HG03064 (cell line): ENCODE results near the gene PROC.
A peak's percentile ranks its signal among the peaks of the same experiment; 100 is the strongest.
"Not testable (repeated sequence)": the region's sequence is repeated elsewhere in the genome, so short reads cannot be mapped to it uniquely, and the experiment has no call there.

Source experiments
- ATAC-seq: cut with Tn5 transposase; IDR thresholded peaks from one replicate; pipeline ENCODE4 v1.9.1; 2021; ENCODE audit warnings: low read depth; ENCODE audit not compliant: unreplicated experiment

The PROC gene

DNA sequence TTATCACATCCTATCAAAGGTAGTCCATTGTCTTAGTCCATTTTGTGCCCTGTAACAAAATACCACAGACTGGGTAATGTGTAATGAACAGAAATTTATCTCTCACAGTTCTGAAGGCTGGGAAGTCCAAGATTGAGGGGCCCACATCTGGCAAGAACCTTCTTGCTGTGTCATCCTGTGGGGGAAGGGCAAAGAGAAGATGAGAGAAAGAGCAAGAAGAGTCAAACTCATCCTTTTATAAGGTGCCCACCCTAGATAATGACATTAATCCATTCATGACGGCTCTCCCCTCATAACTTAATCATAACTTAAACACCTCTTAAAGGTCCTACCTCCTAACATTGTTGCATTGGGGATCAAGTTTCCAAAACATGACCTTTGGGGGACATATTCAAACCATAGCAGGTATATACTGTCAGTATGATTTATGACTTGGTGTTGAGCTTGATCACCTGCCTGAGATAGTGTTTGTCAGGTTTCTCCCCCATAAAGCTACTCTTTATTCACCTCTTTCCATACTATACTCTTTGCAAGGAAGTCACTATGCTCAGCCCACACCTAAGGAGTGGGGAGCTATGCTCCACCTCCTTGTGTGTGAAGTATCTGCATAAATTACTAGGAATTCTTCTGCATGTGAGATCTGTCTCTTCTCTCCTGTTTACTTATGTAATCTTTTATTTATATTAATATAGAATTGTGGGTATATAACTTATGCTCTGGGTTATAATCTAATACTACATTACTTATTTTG lies 25.2 kb upstream of the PROC start:
- ATAC-seq, result no peak

DNA sequence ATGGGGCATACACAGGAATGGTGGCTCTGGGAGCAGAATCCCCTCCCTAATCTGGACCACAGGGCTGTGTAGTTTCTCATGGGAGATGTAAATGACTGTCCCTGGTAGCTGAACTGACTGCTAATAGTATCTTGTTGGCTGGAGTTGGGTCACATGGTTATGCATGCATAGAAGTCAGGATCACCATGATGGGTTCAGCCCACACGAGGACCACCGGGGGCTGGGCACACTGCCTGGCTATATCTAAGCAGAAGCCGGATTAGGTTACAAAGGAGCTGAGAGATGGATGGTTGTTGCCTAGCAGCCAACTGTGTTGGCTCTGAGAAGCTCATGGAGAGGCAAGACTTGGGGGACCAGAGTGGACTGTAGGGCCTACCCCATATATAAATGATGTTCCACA lies 23.7 kb upstream of the PROC start:
- no peak for ATAC-seq

DNA sequence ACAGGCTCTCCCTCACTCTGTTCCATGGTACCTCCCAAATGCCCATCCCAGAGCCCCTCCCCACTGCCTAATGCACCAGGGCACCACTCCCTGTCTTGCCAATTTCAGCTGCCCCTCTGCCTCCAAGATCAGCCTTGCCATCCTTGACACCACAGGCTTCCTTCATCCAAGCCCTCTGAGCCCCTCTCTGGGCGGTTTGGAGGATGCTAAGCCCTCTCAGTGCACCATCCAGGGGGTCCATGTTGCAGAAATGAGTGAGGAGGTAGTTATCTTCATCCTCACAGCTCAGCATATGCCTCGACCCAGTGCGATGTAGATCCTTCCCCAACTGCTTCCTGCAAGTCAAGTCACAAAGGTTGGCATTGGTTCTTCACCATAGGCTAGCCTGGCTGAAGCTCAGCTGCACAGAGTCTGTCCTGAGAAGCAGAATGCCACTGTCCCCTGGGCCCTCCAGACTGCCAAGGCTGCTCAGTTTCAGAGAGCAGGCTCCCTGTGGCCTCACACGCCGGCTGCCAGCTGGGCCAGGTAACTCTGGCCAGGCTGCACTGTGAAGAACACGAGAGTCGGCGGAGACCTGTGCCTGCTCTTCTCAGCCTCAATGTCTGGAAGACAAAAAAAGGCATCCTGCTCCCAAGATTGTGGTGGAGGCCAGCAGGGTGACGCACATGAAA lies 20.5 kb upstream of the PROC start:
- ATAC-seq, result peak; percentile 26

DNA sequence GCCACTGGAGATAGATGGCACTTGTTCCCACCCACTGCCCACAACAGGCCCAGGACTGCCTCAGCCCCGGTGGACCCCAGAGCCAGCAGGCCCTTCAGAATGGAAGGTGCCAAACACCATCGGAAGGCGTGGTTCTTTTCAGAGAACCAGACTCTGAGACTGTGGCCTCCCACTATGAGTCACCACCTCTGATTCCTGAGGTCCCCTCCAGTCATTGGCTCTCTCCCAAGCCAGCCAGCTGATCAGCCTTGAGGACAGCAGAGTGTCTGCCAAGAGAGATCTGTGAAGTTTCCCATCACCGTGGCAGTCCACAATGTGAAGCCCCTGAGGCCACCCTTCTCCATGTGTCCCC lies 20.0 kb upstream of the PROC start:
- peak; percentile 92 for ATAC-seq

DNA sequence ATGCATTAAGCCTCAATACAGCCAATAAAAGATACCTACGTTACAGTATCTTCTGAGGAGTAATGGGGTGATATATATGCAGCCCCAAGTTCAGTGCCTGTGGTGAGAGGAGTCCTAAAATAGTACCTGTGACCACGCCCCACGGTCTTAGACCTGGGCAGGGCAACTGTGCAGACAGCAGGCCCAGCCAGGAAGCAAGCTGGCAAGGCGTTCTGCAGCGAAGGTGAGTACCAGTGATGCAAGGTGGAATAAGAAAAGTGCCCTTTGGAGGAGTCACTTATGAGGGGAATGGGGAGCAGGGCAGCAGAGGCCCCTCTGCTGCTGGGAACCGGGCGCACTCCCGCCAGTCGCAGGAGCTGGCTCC lies 17.7 kb upstream of the PROC start:
- ATAC-seq, result no peak

DNA sequence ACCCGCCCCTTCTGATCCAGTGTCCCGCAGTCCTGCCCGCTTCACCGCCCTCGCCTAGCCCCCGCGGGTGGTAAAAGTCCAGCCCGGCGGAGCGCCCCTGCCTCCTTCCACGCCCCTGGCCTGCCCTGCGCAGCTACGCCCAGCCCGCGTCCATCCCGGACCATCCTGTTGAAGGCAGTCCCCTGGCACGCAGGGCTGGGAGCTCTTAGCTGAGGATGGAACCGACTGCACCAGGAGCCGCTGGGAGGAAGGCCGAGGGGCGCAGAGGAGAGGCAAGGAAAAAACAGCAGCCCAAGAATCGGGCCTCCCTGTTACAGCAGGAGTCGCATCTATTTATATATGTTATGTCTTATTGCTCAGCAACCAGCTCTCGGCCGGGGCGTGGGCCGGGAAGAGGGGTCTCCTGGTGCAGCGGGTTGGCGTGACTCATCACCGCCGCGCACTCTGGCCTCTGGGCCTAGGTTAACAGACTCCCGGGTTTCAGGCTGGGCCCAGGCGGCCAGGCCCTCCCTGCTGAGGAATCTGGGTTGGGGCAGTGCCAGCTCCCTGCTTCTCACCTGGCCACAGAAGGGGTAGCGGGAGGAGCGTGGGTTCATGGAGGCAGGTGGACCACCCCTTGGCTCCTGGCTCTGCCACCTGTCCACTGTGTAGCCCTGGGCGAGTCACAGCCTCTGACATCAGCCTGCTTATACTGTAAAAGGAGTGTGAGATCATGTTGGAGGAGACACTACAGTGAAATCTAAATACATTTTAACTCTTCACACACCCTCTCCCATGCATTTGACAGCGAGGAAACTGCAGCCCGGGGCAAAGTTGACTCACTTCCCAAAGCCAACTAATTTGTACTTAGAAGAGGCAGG lies 17.1 kb upstream of the PROC start:
- no peak for ATAC-seq

DNA sequence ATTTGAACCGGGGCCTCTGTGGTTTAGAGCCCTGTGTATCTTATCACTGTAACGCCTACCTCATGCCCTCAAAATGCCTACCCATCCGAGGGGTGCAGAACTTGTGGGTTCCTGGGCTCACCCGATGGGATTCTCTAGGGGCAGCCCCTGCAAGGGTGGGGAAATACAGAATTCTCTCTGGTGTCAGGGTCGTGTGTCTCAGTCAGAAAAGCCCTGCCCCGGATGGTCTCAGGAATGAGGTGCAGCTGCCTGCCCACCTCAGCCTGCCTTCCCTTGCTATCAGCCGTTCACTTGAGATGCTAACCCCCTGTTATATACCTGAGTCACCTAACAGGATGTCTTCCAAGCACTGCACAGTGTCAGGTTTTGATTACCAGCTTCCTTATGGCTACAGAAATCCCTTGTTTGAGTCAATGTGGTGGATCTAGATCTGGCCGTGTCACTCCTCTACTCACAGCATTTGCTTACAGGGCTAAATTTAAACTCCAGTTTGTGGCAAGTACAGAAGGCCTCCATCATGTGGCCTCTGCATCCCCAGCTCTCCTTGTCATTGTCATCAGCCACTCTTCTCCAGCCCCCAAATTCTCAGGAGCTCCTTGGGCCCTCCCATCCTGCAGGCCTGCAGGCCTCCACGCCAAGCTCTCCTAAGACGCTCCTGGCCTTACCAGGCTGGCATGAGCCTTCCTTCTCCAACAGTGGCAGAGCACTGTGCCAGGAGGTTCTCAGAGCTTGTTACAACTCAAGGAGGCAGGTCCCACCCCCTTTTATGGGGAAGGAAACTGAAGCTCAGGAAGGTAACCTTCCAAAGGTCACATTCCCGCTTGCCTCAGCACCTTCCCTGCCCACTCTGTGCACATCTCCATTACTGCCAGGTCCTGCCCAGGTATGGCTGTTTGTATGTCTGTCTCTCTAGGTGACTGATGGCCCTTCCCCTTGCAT lies 16.2 kb upstream of the PROC start:
- no peak for ATAC-seq

DNA sequence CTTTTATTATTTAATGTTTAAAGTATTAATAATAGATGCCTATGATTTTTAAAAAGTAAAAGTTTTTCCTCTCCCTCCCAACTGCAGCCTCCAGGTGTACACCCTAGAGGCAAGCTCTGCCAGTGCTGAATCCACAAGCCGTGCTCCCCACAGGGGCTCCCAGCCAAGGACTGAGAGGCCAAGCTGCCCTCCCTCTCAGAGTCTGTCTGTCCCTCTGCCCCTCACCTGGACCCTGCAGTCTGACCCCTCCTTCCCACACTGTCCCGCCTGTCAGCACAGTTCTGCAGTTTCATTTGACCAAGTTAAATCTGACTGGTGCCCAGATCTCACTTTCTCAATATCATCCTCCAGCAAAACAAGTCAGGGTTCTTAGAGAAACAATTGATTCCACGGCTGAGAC lies 14.8 kb upstream of the PROC start:
- ATAC-seq, result no peak

DNA sequence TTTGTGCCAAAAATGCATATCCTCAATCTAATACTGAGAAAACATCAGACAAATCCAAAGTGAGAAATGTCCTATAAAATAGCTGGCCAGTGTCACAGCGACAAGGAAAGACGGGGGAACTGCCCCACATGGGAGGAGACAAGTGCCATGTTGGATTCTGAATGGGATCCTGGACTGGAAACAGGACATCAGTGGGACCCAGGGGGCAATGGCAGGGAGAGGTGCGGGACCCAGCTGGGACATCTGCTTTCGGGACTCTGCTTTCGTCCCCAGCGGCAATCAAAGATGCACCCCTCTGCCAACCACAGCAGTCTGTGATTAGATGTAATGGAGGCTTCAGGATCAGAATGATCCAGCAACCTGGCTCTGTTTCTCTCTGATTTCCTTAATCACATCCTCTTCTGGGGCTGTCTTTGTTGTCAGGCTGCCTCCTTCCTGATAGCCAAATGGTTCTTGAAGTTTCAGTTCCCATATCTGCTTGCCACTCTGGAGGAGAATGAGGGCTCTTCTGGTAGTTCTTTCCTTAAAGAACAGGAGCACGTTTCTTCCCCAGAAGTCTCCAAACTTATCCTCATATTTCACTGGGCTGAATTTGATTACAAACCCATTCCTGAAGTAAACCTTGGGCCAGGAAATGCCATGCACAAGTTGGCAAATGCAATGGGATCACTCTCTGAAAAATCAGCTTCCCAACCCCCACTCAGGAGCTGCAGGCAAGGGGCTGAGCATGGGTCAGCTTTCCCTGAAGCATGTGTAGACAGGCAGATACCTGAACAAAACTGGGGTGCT lies 13.6 kb upstream of the PROC start:
- no peak for ATAC-seq

DNA sequence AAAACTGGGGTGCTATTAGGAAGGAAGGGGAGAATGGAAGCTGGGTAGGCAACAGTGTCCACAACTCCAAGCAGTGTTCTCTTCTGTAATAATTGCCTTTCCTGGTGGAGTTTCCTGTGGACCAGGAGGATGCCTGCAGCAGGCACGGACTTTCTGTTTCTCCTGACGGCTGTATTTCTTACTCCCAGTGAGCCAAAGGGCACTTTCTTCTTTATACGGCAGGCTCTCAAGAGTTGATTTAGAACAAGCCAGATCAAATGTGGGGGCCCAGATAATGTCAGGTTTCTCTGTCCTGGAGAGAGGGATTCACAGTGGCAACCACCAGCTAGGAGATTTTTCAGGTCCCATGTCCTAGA lies 13.0 kb upstream of the PROC start:
- no peak for ATAC-seq

DNA sequence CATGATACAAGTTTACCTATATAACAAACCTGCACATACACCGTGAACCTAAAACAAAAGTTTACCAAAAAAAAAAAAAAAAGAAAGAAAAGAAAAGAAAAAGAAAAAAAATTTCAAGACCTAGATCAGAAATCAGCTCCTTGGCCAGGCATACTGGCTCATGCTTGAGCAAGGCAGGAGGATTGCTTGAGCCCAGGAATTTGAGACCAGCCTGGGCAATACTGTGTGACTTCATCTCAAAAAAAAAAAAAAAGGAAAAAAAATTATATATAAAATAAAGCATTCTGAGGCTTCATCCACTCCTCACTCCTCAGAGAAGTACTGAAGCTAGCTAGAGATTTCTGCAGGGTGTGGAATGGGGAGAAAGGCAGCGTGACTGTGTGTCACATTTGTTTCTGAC lies 11.8 kb upstream of the PROC start:
- ATAC-seq, result no peak

DNA sequence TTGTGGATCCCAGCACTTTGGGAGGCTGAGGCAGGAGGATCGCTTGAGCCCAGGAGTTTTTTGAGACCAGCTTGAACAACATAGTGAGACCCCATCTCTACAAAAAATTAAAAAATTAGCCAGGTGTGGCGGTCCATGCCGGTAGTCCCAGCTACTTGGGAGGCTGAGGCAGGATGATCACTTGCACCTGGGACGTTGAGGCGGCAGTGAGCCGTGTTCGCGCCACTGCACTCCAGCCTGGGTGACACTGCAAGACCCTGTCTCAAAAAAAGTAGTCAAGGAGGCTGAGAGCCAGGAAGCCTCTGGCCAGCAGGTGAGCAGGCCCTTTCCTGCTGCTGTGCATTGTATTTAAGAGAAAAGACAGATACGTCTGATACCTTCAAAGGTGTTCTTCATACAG lies 11.1 kb upstream of the PROC start:
- ATAC-seq, result no peak

DNA sequence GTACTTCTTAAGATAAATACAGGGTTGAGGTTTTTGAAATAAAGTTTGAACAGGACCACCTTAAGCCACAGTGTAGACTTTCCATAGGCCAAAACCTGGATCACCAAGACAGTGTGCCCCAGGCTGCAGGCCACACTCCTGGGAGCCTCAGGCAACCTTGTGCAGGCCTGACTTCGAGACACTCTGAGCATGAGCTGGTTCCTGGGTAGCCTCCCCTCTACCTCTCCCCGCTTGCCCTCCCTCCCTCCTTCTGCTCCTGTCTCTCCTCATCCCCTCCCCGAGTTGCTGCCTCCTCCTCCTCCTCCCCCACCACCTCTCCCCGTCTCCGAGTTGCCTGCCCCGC lies 10.6 kb upstream of the PROC start:
- ATAC-seq, result no peak

DNA sequence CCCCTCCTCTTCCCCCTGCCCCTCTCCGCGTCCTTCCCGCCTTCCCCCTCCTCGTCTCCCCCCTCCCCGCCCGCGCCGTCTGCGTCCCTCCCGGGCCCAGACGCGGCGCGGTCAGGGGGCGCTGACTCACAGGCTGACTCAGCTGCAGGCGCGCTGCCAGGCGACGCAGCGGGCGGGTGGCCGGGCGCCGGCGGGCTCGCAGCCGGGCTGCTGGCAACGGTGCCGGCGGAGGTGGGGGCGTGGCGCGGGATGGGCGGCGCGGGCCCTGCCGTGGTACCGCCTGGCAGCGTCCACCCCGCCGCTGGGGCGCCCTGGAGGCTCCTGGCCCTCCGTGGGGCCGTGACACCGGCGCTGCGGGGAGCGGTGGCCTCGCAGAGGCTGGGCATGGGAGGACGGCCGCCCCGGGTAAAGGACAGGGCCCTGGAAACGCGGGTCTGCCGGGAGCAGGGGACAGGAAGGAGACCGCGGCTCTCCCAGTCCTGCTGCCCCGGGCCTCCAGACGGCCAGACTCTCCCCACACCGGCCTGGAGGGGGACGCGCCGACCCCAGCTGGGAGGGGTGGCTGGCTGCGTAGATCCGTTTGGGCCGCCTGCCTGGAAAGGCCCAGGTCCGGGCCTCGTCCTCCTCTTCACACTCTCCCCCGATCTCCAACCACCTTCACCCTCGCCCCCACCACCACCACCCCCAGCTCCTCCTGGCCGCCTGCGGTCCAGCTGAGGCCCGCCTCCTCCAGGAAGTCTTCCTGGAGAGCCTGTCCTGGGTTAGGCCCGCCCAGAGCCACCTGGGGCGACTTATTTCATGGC lies 10.0 kb upstream of the PROC start:
- ATAC-seq, result peak; percentile 77

DNA sequence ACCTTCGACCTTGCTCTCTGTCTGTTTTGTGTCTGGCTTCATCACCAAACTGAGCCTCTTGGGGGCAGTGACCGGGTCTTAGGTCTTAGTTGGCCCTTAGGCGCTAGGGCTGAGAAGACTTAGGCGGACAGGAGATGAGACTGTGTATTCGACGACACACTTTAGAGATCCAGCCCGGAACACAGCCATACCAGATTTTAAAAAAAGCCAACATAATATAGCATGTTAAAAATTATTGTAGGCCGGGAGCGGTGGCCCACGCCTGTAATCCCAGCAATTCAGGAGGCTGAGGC lies 9.5 kb upstream of the PROC start:
- no peak for ATAC-seq

DNA sequence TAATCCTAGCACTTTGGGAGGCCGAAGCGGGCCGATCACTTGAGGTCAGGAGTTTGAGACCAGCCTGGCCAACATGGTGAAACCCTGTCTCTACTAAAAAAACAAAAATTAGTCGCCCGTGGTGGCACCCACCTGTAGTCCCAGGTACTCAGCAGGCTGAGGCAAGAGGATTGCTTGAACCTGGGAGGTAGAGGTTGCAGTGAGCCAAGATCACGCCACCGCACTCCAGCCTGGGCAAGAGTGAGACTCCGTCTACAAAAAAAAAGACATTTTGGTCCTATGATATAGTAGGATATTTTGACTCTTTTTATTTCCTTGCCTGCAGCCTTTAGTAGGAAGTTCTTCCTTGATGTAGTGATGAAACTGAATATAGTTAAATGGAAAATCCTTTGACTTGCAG lies 8.5 kb upstream of the PROC start:
- not testable (repeated sequence) for ATAC-seq

DNA sequence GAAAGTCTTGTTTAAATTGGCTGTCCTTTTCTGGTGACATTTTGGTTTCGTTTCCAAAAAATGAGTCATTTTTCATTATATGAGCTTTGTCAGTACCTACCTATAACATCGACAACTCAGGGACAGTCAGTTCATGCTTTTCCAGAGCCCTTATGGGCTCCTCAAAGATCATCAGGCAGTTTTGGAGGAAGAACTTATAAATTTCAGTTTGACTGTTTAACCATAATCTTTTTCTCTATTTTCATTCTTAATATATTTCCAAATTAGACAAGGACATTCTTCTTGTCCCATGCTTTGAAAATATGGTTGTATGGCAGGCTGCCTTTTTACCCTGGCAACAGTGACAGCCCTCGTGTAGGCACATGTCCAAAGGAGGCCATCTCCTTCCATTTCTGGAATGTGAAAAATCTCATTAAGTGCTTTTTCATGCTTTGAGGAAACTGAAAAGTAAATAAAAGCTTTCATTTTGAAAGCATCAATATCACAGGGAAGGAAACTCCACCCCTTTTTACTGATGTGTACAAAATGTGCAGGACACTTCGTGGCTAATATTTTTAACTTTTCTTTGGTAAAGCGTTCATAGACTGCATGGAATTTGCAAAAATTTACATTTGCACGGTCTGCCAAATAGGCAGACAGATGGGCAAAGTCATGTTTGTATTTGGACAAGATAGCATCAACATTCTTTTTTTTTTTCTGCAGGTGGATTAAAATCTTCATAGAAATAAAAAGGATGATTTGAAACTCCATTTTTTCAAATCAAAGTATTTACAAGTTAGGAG lies 7.2 kb upstream of the PROC start:
- no peak for ATAC-seq

DNA sequence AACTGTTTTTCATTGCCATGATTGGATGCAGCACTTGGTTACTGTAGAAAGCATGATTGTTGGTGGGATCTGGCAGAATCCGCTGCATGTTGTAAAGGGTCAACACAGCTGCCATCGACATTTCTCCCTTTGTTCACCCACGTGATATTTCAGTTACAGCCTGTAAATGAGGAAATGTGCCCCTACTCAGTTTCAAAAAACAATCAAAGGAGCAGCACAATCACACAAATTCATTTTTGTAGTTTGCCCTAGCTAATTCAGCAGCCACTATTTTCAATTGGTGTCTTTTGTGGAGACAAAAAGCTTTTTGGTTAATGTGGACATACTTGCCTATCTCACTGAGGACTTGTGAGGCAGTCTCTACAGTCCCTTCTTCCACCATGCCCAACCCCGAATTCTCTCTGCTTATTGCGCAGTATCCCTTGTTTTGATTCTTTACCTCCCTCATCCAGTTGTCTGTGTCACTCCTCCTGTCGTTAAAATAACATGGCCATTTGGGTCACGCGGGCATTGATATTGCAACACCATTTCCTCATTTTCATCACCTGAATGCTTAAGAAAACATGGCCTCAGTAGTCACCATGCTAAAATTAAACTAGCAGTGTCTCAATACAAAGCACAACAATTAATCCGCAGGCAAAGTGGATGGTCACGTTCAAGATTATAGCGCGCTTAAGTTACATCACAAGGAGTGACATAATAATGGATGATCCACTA lies 6.4 kb upstream of the PROC start:
- ATAC-seq, result no peak
